Heart left ventricle (tissue), 16 donors: ENCODE data around the gene MRTFA. TPM values are rescaled to one million over a fixed set of nuclear protein-coding genes. Genes with fewer than 3 reads are reported as not detected.
"Not testable (repeated sequence)": the region's sequence is repeated elsewhere in the genome, so short reads cannot be mapped to it uniquely, and the experiment has no call there.

Experiments used
- ATAC-seq, 4 donors: fragments of 200-7000 bp; cut with Tn5 transposase; one replicate each; pipeline ENCODE4 v1.9.1; 2020 to 2022; ENCODE audit warnings: moderate library complexity in 4 of 4, mild to moderate bottlenecking in 3 of 4, moderate number of reproducible peaks in 1 of 4
- DNase-seq, 5 donors: peaks; one replicate each; pipeline ENCODE4 v3.0.0-alpha.2; 2020
- H3K27ac ChIP-seq, 12 donors: fragments of 200-600 bp; sonication (generic) in 4 of 12; one replicate each; pipeline versions ENCODE4 v1.5.0 to v1.8.0; 2016 to 2022; ENCODE audit warnings: mild to moderate bottlenecking in 2 of 12
- H3K27me3 ChIP-seq, 9 donors: fragments of 200-600 bp; sonication (generic) in 2 of 9; one replicate each; pipeline versions ENCODE4 v1.5.1 to v1.8.0; 2016 to 2022; ENCODE audit warnings: mild to moderate bottlenecking in 3 of 9
- H3K36me3 ChIP-seq, 9 donors: fragments of 200-600 bp; sonication (generic) in 2 of 9; one replicate each; pipeline versions ENCODE4 v1.5.0 to v1.8.0; 2018 to 2022; ENCODE audit warnings: mild to moderate bottlenecking in 2 of 9
- H3K4me1 ChIP-seq, 12 donors: fragments of 200-600 bp; sonication (generic) in 4 of 12; one replicate each; pipeline versions ENCODE4 v1.5.0 to v1.8.0; 2016 to 2022; ENCODE audit warnings: mild to moderate bottlenecking in 3 of 12
- H3K4me3 ChIP-seq, 12 donors: fragments of 200-600 bp; sonication (generic) in 4 of 12; one replicate each; pipeline versions ENCODE4 v1.5.0 to v1.8.0; 2017 to 2022; ENCODE audit warnings: mild to moderate bottlenecking in 9 of 12, moderate library complexity in 4 of 12
- H3K9me3 ChIP-seq, 12 donors: fragments of 200-600 bp; sonication (generic) in 4 of 12; one replicate each; pipeline versions ENCODE4 v1.5.0 to v1.8.0; 2016 to 2022; ENCODE audit warnings: mild to moderate bottlenecking in 1 of 12
- CTCF ChIP-seq, 12 donors: fragments of 200-600 bp; sonication (generic) in 4 of 12; IDR thresholded peaks; one replicate each; pipeline versions ENCODE4 v1.5.0 to v1.8.0; 2018 to 2022; ENCODE audit warnings: antibody characterized with exemption in 12 of 12, mild to moderate bottlenecking in 5 of 12
- POLR2A ChIP-seq, 2 donors: fragments of 450-650 bp; IDR thresholded peaks; one replicate each; pipeline ENCODE4 v1.6.1; 2017; ENCODE audit warnings: antibody characterized with exemption in 2 of 2, mild to moderate bottlenecking in 2 of 2, moderate library complexity in 2 of 2
- WGBS, 4 donors: extraction: QIAGEN DNeasy Blood & Tissue Kit in 2 of 4; methylation state at CpG; one replicate each; pipeline versions ENCODE4 v1.1.5 to v1.1.7; 2013 to 2018; 5-methylcytosine and 5-hydroxymethylcytosine counted together
- intact Hi-C, 10 donors: fragments of 100-400 bp; cut with DNase I; formaldehyde crosslinking; loops; one replicate each; pipeline versions ENCODE4 v1.11.1 to v1.14.2; 2022
- polyA plus RNA-seq, 2 donors: library from polyadenylated mRNA; stranded (reverse); fragments of 200-250 nt; gene quantifications; one replicate each; pipeline ENCODE4 v1.2.3, GENCODE V29; 2013
- total RNA-seq, 9 donors: library from RNA; depleted of rRNA in 2 of 9; stranded (reverse); fragments of >200 nt in 2 of 9; fragmentation: NEBNext Ultra II Directional in 3 of 9; extraction: Animal tissue kit (Norgen Biotek cat#: 25700) in 3 of 9; gene quantifications; one replicate each; pipeline versions ENCODE4 v1.1.0 to v1.2.4, GENCODE V29; 2016 to 2023
- donor health status: ischemic (EF 13 %, LVEDD 7.1; RV severe dilation, severe dysfunction).
- donor health status: healthy with polysubstance abuse.
- donor health status: DM: no; HTN: yes; CAD: no.
- donor health status: DM: no; HTN: no; CAD: no.
- donor health status: ischemic (EF 25% LVEDD 6.9; RV normal size, moderate dysfunction).
- donor health status: ischemic (EF 25% LVEDD 5.7; RV mildly dilated, moderate dysfunction).
- donor health status: healthy.
- donor health status: DM: yes; HTN: yes; CAD: no.
- donor health status: ischemic (EF 35%, LVEDD 5.7; RV mildly dilated, moderate dysfunction).
- donor health status: nonischemic (EF 11% LVEDD 7.7; RV severe dilation, severe dysfunction).
- donor health status: DM: yes; HTN: yes; CAD: no.
- donor health status: PGD.
- donor health status: ischemic (EF 29% LVEDD 5.4; RV normal size, mild dysfunction).
- donor health status: nonischemic (EF 23%, LVEDD 6.1; RV moderate dilation, normal function).

MRTFA gene
- total and polyA plus RNA-seq, 11 donors = 14.0 to 52.6 (median 26.9) TPM

- Histone ChIP-seq H3K27ac (peak overlapping the region in 5 of 12 donors; percentile 16 to 92 (median 78)), H3K4me3 (no peak overlapping the region), H3K27me3 (no peaks in the 10 kb centered on the region), H3K4me1 (peaks cover 6 to 79% (median 59%) of the 10 kb centered on the region in 12 donors), H3K36me3 (no peaks in the 10 kb centered on the region), H3K9me3 (no peaks in the 10 kb centered on the region)
- intact Hi-C loops = loop anchor here in 1 of 10 donors (5.0 kb wide), 1 partner anchor 90 kb away; no protein-coding TSS in a partner anchor
- WGBS, 4 donors = 94 to 98% (median 95%) methylated on average over 6 of the region's 6 CpGs
- DNase-seq (no peak), ATAC-seq (no peak)
- TF ChIP-seq CTCF (IDR thresholded peaks at IDR 0.05) = no peak
Observed at GRCh38 chr22:40507491-40507890, 129.0 kb downstream of the MRTFA start.

GRCh38 chr22:40506762-40507161 is 129.8 kb downstream of the MRTFA start:
- Histone ChIP-seq H3K9me3 (no peaks in the 10 kb centered on the region), H3K27me3 (no peaks in the 10 kb centered on the region), H3K4me1 (peaks cover 6 to 72% (median 52%) of the 10 kb centered on the region in 12 donors), H3K4me3 (no peak overlapping the region), H3K36me3 (no peaks in the 10 kb centered on the region), H3K27ac (peak overlapping the region in 2 of 12 donors; percentile 16 to 78)
- 84 to 94% (median 90%) methylated on average over 3 of the region's 3 CpGs for WGBS, 4 donors
- no peak for ATAC-seq
- DNase-seq = no peak
- TF ChIP-seq CTCF (IDR thresholded peaks at IDR 0.05) = no peak
- no peak for TF ChIP-seq POLR2A (IDR thresholded peaks at IDR 0.05)
- intact Hi-C loops = loop anchor here in 1 of 10 donors (5.0 kb wide), 1 partner anchor 91 kb away; no protein-coding TSS in a partner anchor

- Histone ChIP-seq H3K4me1 (peaks cover 0 to 56% (median 32%) of the 10 kb centered on the region in 12 donors), H3K4me3 (no peak overlapping the region), H3K36me3 (no peaks in the 10 kb centered on the region), H3K27ac (peak overlapping the region in 1 of 12 donors; percentile 43), H3K9me3 (no peaks in the 10 kb centered on the region), H3K27me3 (no peaks in the 10 kb centered on the region)
- ATAC-seq = no peak
- WGBS, 4 donors = 54 to 61% (median 59%) methylated on average over 3 of the region's 3 CpGs
- DNase-seq = no peak
- intact Hi-C loops = loop anchor here in 1 of 10 donors (5.0 kb wide), 1 partner anchor 93 kb away; no protein-coding TSS in a partner anchor
- no peak for TF ChIP-seq POLR2A (IDR thresholded peaks at IDR 0.05)
- no peak for TF ChIP-seq CTCF (IDR thresholded peaks at IDR 0.05)
Observed at GRCh38 chr22:40504285-40505249, 132.0 kb downstream of the MRTFA start.

GRCh38 chr22:40502919-40503318 is 133.6 kb downstream of the MRTFA start:
- ATAC-seq = no peak
- Histone ChIP-seq H3K9me3 (no peaks in the 10 kb centered on the region), H3K4me3 (no peak overlapping the region), H3K36me3 (no peaks in the 10 kb centered on the region), H3K27ac (no peak overlapping the region), H3K27me3 (no peaks in the 10 kb centered on the region), H3K4me1 (peaks cover 0 to 54% (median 30%) of the 10 kb centered on the region in 12 donors)
- intact Hi-C loops = no loop called here
- no peak for DNase-seq
- 90 to 96% (median 96%) methylated on average over 1 of the region's 1 CpG for WGBS, 4 donors
- no peak for TF ChIP-seq CTCF (IDR thresholded peaks at IDR 0.05)
- TF ChIP-seq POLR2A (IDR thresholded peaks at IDR 0.05) = no peak

- H3K27me3 ChIP-seq, ATAC-seq, H3K9me3 ChIP-seq, intact Hi-C loops, H3K27ac ChIP-seq, DNase-seq, H3K4me3 ChIP-seq, H3K36me3 ChIP-seq: not testable (repeated sequence)
- H3K4me1 ChIP-seq = peaks cover 0 to 50% (median 25%) of the 10 kb centered on the region in 12 donors
- 74 to 97% (median 83%) methylated on average over 3 to 4 of the region's 5 CpGs for WGBS, 4 donors
Observed at GRCh38 chr22:40500465-40500786, 136.1 kb downstream of the MRTFA start.
